K562 (cell line): ENCODE data around the gene PCP2. TPM values are rescaled to one million over a fixed set of nuclear protein-coding genes. Genes with fewer than 3 reads are reported as not detected.

Experiments used
- ATAC-seq: fragments of 200-7000 bp; cut with Tn5 transposase; 3 replicates; pipeline ENCODE4 v1.9.1; 2020; ENCODE audit warnings: moderate library complexity
- BruUV-seq: library from RNA; stranded (reverse); fragments of 400-500 nt; replicated peaks from 2 replicates; lab custom pipeline; 2021; lab: Mats Ljungman, UMichigan
- CTCF ChIA-PET: fragments of 300-600 bp; formaldehyde crosslinking; extraction: SDS; loops from one replicate; lab custom pipeline; 2021; ENCODE audit warnings: low intra/inter-chr PET ratio; lab: Yijun Ruan, JAX
- POLR2A ChIA-PET: fragments of 300-600, 350-650 bp; sonication (Branson Sonifier 250); formaldehyde crosslinking; extraction: SDS; loops from one replicate; lab custom pipeline; 2021; ENCODE audit warnings: antibody characterized with exemption, inconsistent platforms; lab: Yijun Ruan, JAX
- DNase-seq, 4 experiments: peaks; one replicate each; pipeline versions ENCODE4 v3.0.0 to v3.0.0-alpha.2; 2011 to 2018; ENCODE audit warnings: low spot score in 3 of 4, mixed read lengths in 3 of 4; ENCODE audit errors: extremely low read depth in 1 of 4
- FAIRE-seq: peaks from 2 replicates; lab custom pipeline; 2011; peaks lifted over from hg19 to GRCh38; lab: Jason Lieb, UNC
- H2AFZ ChIP-seq: 2 replicates; pipeline ENCODE4 v1.6.0; 2011; ENCODE audit warnings: low read depth, low read length, control low read depth, inconsistent platforms
- H3K27ac ChIP-seq: fragments of 200-600 bp; 3 replicates; pipeline ENCODE4 v1.8.0; 2011; ENCODE audit warnings: low read depth, mild to moderate bottlenecking, control low read depth, inconsistent platforms, low read length, moderate library complexity, mixed read lengths; ENCODE audit errors: extremely low read depth
- H3K27me3 ChIP-seq, 2 experiments: fragments of 300-600 bp in 1 of 2; 2 replicates in 1 of 2; 3 replicates in 1 of 2; pipeline versions ENCODE4 v1.6.0 to v1.8.0; 2011; ENCODE audit warnings: inconsistent platforms in 2 of 2, low read length in 2 of 2, mild to moderate bottlenecking in 1 of 2, mixed read lengths in 1 of 2, moderate library complexity in 1 of 2; ENCODE audit not compliant: control insufficient read depth in 2 of 2, insufficient read depth in 2 of 2
- H3K36me3 ChIP-seq: fragments of 300-600 bp; 3 replicates; pipeline ENCODE4 v1.8.0; 2011; ENCODE audit warnings: mild to moderate bottlenecking, low read length, inconsistent platforms; ENCODE audit not compliant: control insufficient read depth, insufficient read depth
- H3K4me1 ChIP-seq, 2 experiments: fragments of 200-600 bp in 1 of 2; replicated peaks in 1 of 2; 2 replicates in 1 of 2; 3 replicates in 1 of 2; pipeline versions ENCODE4 v1.5.1 to v1.8.0; 2011; ENCODE audit warnings: inconsistent platforms in 2 of 2, low read length in 2 of 2, mild to moderate bottlenecking in 1 of 2, mixed read lengths in 1 of 2, moderate library complexity in 1 of 2; ENCODE audit not compliant: control insufficient read depth in 2 of 2, insufficient read depth in 2 of 2
- H3K4me2 ChIP-seq: 2 replicates; pipeline ENCODE4 v1.6.1; 2011; ENCODE audit warnings: low read length, control low read depth, inconsistent platforms, mixed read lengths; ENCODE audit not compliant: insufficient read depth
- H3K4me3 ChIP-seq: fragments of 200-600 bp; sonication (generic), shearing (Covaris generic); 2 replicates; pipeline ENCODE4 v1.5.1; 2016; ENCODE audit warnings: control low read depth, inconsistent platforms
- H3K79me2 ChIP-seq: fragments of 200-600 bp; 3 replicates; pipeline ENCODE4 v1.8.0; 2011; ENCODE audit warnings: low read length, inconsistent platforms; ENCODE audit not compliant: control insufficient read depth, insufficient read depth
- H3K9ac ChIP-seq, 2 experiments: 2 replicates each; pipeline versions ENCODE4 v1.6.0 to v1.6.1; 2011; ENCODE audit warnings: low read depth in 2 of 2, low read length in 2 of 2, control low read depth in 1 of 2, inconsistent platforms in 1 of 2, mild to moderate bottlenecking in 1 of 2, mixed read lengths in 1 of 2; ENCODE audit not compliant: insufficient read depth in 1 of 2
- H3K9me1 ChIP-seq: one replicate; pipeline ENCODE4 v1.6.0; 2011; ENCODE audit warnings: inconsistent platforms, mild to moderate bottlenecking, low read length, moderate library complexity; ENCODE audit not compliant: control insufficient read depth, insufficient read depth
- H3K9me3 ChIP-seq: replicated peaks from 2 replicates; pipeline ENCODE4 v1.5.1; 2011; ENCODE audit warnings: low read depth, low read length, inconsistent platforms; ENCODE audit not compliant: control insufficient read depth, insufficient read depth
- H4K20me1 ChIP-seq: replicated peaks from 2 replicates; pipeline ENCODE4 v1.6.1; 2011; ENCODE audit warnings: low read length, inconsistent platforms, mixed read lengths; ENCODE audit not compliant: control insufficient read depth, insufficient read depth
- ATF1 ChIP-seq, 2 experiments: fragments of 450-650 bp in 1 of 2; IDR thresholded peaks; 2 replicates each; pipeline ENCODE4 v1.6.1; 2016; ENCODE audit warnings: missing compliant biosample characterization in 1 of 2, missing genetic modification characterization in 1 of 2
- ATF2 ChIP-seq: sonication (generic); formaldehyde crosslinking; IDR thresholded peaks from 2 replicates; pipeline ENCODE4 v1.8.1; 2022; ENCODE audit warnings: missing genetic modification reagents
- FOXP1 ChIP-seq: sonication (generic); formaldehyde crosslinking; IDR thresholded peaks from 2 replicates; pipeline ENCODE4 v1.8.0; 2022; ENCODE audit warnings: mild to moderate bottlenecking, missing genetic modification reagents
- MIER1 ChIP-seq: fragments of 450-650 bp; IDR thresholded peaks from 2 replicates; pipeline ENCODE4 v1.6.1; 2016; ENCODE audit warnings: antibody characterized with exemption, mild to moderate bottlenecking, low read depth
- PATZ1 ChIP-seq: fragments of 250-450 bp; sonication (Bioruptor Pico); IDR thresholded peaks from 2 replicates; pipeline ENCODE4 v1.5.0; 2020; ENCODE audit warnings: mild to moderate bottlenecking, borderline replicate concordance
- PURB ChIP-seq: sonication (generic); formaldehyde crosslinking; IDR thresholded peaks from 2 replicates; pipeline ENCODE4 v1.9.0; 2021; ENCODE audit warnings: low read depth, mild to moderate bottlenecking, missing genetic modification reagents
- USF2 ChIP-seq: sonication (generic); formaldehyde crosslinking; IDR thresholded peaks from 2 replicates; pipeline ENCODE4 v1.5.0; 2020; ENCODE audit warnings: missing genetic modification reagents
- ZNF224 ChIP-seq: sonication (generic); formaldehyde crosslinking; IDR thresholded peaks from 2 replicates; pipeline ENCODE4 v1.8.0; 2022; ENCODE audit warnings: mild to moderate bottlenecking, missing genetic modification reagents
- ZNF511 ChIP-seq: sonication (generic); formaldehyde crosslinking; IDR thresholded peaks from 2 replicates; pipeline ENCODE4 v1.8.0; 2022; ENCODE audit warnings: mild to moderate bottlenecking, missing genetic modification reagents
- WGBS: fragments of 100-300 bp; shearing (Covaris generic); methylation state at CpG from one replicate; pipeline ENCODE4 v1.1.6; 2016; ENCODE audit warnings: low coverage, mixed read lengths; ENCODE audit not compliant: insufficient coverage; ENCODE audit errors: missing lambda C conversion rate; 5-methylcytosine and 5-hydroxymethylcytosine counted together
- in situ Hi-C: fragments of 300-500 bp; cut with MboI; formaldehyde crosslinking; loops from 4 replicates; pipeline ENCODE4 v1.15.0; 2018; ENCODE audit warnings: inconsistent platforms, mixed read lengths
- intact Hi-C: fragments of 100-400 bp; cut with micrococcal nuclease; formaldehyde crosslinking; loops from 2 replicates; pipeline ENCODE4 v1.14.2; 2022
- polyA plus RNA-seq, 8 experiments: library from polyadenylated mRNA; depleted of rRNA in 4 of 8; stranded (reverse) in 5 of 8; unstranded in 3 of 8; fragments of >200 nt; fragmentation: Nextera tagmentation in 2 of 8; fragmentation: Illumina TruSeq in 1 of 8; extraction: Ambion mirVana in 2 of 8; extraction: Trizol in 1 of 8; gene quantifications; 2 replicates each; pipeline versions ENCODE4 v1.2.1 to v1.2.3, GENCODE V29; 2011 to 2014; ENCODE audit warnings: inconsistent platforms in 1 of 8, missing spikeins in 1 of 8
- total RNA-seq, 7 experiments: library from RNA; depleted of rRNA in 6 of 7; stranded (reverse); fragments of >200 nt in 6 of 7; fragmentation: Illumina TruSeq in 2 of 7; extraction: Trizol in 2 of 7; gene quantifications; 2 replicates each; pipeline versions ENCODE4 v1.2.1 to v1.2.3, GENCODE V29; 2011 to 2021; ENCODE audit warnings: low replicate concordance in 1 of 7

PCP2 gene
- total and polyA plus RNA-seq, 9 of the 15 experiments (the other 6 are each of a cell fraction or from before 2014, with no cell fraction given), result 0.17 to 1.3 (median 0.49) TPM; not detected in 3

GRCh38 chr19:7611541-7612279 is 21.8 kb downstream of the PCP2 start:
- ChIA-PET CTCF (no interaction called here), POLR2A (interaction anchor here (0.6 to 1.3 kb wide), 6 partner anchors 17 to 269 kb away, joined by 3 to 5 read pairs (median 3); no protein-coding TSS in a partner anchor)
- H3K9me1 ChIP-seq, result no peaks in the 10 kb centered on the region
- intact Hi-C loops (no loop called here), in situ Hi-C loops (no loop called here)
- no peak overlapping the region for H3K4me2 ChIP-seq
- H3K36me3 ChIP-seq, result no peaks in the 10 kb centered on the region
- no TSS peak for BruUV-seq
- WGBS, result 17% methylated on average over 31 of the region's 41 CpGs
- DNase-seq (peak; percentile 40 to 72 (median 62)), ATAC-seq (peak; percentile 70), FAIRE-seq (no peak)
- peak overlapping the region in 1 of 2 experiments; percentile 14; a peak in 1 of 4 replicates for H3K9ac ChIP-seq
- H3K79me2 ChIP-seq, result no peaks in the 10 kb centered on the region
- H3K27ac ChIP-seq, result no peak overlapping the region
- H4K20me1 ChIP-seq, result peaks cover 9% of the 10 kb centered on the region; the same call in 1 of the 2 replicates
- H3K27me3 ChIP-seq, result peaks cover 9 to 35% of the 10 kb centered on the region in 2 experiments; a peak in 3 of 5 replicates
- H2AFZ ChIP-seq, result no peak overlapping the region
- H3K4me1 ChIP-seq, result peaks cover 0 to 48% of the 10 kb centered on the region in 2 experiments; a peak in 3 of 5 replicates
- no peak overlapping the region for H3K4me3 ChIP-seq
- no peaks in the 10 kb centered on the region for H3K9me3 ChIP-seq
- TF ChIP-seq MIER1 (peak; percentile 89), FOXP1 (CRISPR knock-in tag) (peak; percentile 47; the same call in 1 of the 2 replicates), PATZ1 (no peak), PURB (CRISPR knock-in tag) (no peak), ZNF224 (no peak), ZNF511 (peak; percentile 75; the same call in 1 of the 2 replicates), ATF1 (CRISPR knock-in tag; IDR thresholded peaks at IDR 0.05) (peak; percentile 15; the same call in 1 of the 2 replicates), ATF1 (tag; IDR thresholded peaks at IDR 0.05) (peak; percentile 33; the same call in 1 of the 2 replicates), ATF2 (CRISPR knock-in tag) (peak; percentile 61; the same call in 1 of the 2 replicates), USF2 (CRISPR knock-in tag) (0 out of 2 replicates have a peak, but pooled peaks have one; percentile 2)
